Measurements from ENCODE around the gene CDH23. TPM values are rescaled to one million over a fixed set of nuclear protein-coding genes. Genes with fewer than 3 reads are reported as not detected.

Gene CDH23
- total and polyA plus RNA-seq, 9 of the 15 experiments (the other 6 are each of a cell fraction or from before 2014, with no cell fraction given), result 0.18 to 1.2 (median 0.47) TPM

DNA sequence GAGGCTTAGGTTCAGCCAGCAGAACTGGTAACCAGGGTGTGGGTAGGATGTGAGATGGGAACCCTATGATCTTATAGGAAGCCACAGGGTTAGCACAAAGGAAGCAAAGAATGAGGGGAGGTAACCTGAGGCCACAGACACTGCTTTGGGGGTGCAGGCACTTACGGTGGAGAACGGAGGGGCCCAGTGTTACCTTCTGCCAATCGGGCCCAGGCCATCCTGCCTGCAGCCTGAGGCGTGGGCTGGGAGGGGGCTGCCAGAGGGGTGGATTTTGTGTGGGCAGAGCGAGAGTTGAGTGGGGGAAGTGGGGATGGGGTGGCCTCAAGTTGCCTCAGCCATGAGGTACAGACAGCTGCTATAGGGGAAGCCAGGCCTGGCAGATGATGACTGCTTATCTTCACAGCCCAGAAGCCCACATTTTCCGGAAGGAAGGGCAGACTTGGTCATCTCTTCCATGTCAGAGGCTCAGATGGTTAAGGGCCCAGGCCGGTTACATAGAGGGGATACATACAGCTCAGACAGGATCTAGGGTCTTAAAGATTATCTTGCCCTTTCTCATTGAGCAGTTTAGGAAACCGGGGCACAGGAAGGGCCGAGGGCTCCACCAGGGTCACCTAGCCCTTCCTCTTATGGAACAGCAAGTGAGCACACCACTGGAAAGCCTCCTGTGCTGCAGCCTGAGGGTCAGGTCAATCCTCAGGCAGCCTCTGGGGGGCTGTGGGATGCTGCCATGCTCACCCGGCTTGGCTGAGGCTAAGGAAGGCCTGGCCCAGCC is 401.0 kb downstream of the CDH23 start (continued):
- TF ChIP-seq, protein P1, sequence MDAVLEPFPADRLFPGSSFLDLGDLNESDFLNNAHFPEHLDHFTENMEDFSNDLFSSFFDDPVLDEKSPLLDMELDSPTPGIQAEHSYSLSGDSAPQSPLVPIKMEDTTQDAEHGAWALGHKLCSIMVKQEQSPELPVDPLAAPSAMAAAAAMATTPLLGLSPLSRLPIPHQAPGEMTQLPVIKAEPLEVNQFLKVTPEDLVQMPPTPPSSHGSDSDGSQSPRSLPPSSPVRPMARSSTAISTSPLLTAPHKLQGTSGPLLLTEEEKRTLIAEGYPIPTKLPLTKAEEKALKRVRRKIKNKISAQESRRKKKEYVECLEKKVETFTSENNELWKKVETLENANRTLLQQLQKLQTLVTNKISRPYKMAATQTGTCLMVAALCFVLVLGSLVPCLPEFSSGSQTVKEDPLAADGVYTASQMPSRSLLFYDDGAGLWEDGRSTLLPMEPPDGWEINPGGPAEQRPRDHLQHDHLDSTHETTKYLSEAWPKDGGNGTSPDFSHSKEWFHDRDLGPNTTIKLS (IDR thresholded peaks at IDR 0.05; ENCODE audit: borderline replicate concordance, low read depth), result peak; percentile 32; the same call in 1 of the 2 replicates
- TF ChIP-seq ETV1 (tag; conservative IDR thresholded peaks at IDR 0.05; ENCODE audit: low read depth) (peak; percentile 97), SAFB2 (IDR thresholded peaks at IDR 0.05; ENCODE audit: borderline replicate concordance, low read depth, low read length, severe bottlenecking) (no peak), SMAD3 (CRISPR knock-in tag; conservative IDR thresholded peaks at IDR 0.05) (no peak), LCOR (CRISPR knock-in tag; IDR thresholded peaks at IDR 0.05) (peak; percentile 72; the same call in 1 of the 2 replicates), BMI1 (IDR thresholded peaks at IDR 0.05; ENCODE audit: low read length) (no peak), NEUROD1 (IDR thresholded peaks at IDR 0.05; ENCODE audit: borderline replicate concordance, low read depth, low read length, partially characterized antibody) (peak; percentile 72), ZNF695 (CRISPR knock-in tag; IDR thresholded peaks at IDR 0.05) (0 out of 2 replicates have a peak, but pooled peaks have one; percentile 65), SPI1 (IDR thresholded peaks at IDR 0.05; ENCODE audit: borderline replicate concordance, low read depth, low read length) (peak; percentile 54; the same call in 1 of the 2 replicates), XRCC4 (IDR thresholded peaks at IDR 0.05; ENCODE audit: extremely low read depth, insufficient read depth, insufficient read length) (no peak), HMGN3 (IDR thresholded peaks at IDR 0.05; ENCODE audit: borderline replicate concordance, extremely low read depth, insufficient read length, low read depth, low read length) (peak; percentile 61), PHF21A (IDR thresholded peaks at IDR 0.05; ENCODE audit: borderline replicate concordance, low read depth) (peak; percentile 73; the same call in 1 of the 2 replicates), GATA2 (CRISPR knock-in tag; IDR thresholded peaks at IDR 0.05) (peak; percentile 96), SMARCE1 (IDR thresholded peaks at IDR 0.05) (peak; percentile 80), SMAD2 (IDR thresholded peaks at IDR 0.05; ENCODE audit: low read depth, low read length) (no peak)
- TF ChIP-seq, protein P2, sequence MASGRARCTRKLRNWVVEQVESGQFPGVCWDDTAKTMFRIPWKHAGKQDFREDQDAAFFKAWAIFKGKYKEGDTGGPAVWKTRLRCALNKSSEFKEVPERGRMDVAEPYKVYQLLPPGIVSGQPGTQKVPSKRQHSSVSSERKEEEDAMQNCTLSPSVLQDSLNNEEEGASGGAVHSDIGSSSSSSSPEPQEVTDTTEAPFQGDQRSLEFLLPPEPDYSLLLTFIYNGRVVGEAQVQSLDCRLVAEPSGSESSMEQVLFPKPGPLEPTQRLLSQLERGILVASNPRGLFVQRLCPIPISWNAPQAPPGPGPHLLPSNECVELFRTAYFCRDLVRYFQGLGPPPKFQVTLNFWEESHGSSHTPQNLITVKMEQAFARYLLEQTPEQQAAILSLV (tag; IDR thresholded peaks at IDR 0.05), result 0 out of 2 replicates have a peak, but pooled peaks have one; percentile 7
- TF ChIP-seq, protein P3, sequence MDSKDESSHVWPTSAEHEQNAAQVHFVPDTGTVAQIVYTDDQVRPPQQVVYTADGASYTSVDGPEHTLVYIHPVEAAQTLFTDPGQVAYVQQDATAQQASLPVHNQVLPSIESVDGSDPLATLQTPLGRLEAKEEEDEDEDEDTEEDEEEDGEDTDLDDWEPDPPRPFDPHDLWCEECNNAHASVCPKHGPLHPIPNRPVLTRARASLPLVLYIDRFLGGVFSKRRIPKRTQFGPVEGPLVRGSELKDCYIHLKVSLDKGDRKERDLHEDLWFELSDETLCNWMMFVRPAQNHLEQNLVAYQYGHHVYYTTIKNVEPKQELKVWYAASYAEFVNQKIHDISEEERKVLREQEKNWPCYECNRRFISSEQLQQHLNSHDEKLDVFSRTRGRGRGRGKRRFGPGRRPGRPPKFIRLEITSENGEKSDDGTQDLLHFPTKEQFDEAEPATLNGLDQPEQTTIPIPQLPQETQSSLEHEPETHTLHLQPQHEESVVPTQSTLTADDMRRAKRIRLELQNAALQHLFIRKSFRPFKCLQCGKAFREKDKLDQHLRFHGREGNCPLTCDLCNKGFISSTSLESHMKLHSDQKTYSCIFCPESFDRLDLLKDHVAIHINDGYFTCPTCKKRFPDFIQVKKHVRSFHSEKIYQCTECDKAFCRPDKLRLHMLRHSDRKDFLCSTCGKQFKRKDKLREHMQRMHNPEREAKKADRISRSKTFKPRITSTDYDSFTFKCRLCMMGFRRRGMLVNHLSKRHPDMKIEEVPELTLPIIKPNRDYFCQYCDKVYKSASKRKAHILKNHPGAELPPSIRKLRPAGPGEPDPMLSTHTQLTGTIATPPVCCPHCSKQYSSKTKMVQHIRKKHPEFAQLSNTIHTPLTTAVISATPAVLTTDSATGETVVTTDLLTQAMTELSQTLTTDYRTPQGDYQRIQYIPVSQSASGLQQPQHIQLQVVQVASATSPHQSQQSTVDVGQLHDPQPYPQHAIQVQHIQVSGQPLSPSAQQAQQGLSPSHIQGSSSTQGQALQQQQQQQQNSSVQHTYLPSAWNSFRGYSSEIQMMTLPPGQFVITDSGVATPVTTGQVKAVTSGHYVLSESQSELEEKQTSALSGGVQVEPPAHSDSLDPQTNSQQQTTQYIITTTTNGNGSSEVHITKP (IDR thresholded peaks at IDR 0.05; ENCODE audit: partially characterized antibody), result peak; percentile 57
- TF ChIP-seq, protein P4, sequence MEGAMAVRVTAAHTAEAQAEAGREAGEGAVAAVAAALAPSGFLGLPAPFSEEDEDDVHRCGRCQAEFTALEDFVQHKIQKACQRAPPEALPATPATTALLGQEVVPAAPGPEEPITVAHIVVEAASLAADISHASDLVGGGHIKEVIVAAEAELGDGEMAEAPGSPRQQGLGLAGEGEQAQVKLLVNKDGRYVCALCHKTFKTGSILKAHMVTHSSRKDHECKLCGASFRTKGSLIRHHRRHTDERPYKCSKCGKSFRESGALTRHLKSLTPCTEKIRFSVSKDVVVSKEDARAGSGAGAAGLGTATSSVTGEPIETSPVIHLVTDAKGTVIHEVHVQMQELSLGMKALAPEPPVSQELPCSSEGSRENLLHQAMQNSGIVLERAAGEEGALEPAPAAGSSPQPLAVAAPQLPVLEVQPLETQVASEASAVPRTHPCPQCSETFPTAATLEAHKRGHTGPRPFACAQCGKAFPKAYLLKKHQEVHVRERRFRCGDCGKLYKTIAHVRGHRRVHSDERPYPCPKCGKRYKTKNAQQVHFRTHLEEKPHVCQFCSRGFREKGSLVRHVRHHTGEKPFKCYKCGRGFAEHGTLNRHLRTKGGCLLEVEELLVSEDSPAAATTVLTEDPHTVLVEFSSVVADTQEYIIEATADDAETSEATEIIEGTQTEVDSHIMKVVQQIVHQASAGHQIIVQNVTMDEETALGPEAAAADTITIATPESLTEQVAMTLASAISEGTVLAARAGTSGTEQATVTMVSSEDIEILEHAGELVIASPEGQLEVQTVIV (CRISPR knock-in tag; IDR thresholded peaks at IDR 0.05; ENCODE audit: borderline replicate concordance), result no peak
